NCI-H2196 treated with DMSO at 0.1 percent for 48 hours (cell line): Measurements from ENCODE around the gene WDR33.

ENCODE experiments used
- DNase-seq: peaks from one replicate; lab custom pipeline; 2025; ENCODE audit not compliant: unreplicated experiment; lab: John Stamatoyannopoulos, UW

The WDR33 gene

DNA sequence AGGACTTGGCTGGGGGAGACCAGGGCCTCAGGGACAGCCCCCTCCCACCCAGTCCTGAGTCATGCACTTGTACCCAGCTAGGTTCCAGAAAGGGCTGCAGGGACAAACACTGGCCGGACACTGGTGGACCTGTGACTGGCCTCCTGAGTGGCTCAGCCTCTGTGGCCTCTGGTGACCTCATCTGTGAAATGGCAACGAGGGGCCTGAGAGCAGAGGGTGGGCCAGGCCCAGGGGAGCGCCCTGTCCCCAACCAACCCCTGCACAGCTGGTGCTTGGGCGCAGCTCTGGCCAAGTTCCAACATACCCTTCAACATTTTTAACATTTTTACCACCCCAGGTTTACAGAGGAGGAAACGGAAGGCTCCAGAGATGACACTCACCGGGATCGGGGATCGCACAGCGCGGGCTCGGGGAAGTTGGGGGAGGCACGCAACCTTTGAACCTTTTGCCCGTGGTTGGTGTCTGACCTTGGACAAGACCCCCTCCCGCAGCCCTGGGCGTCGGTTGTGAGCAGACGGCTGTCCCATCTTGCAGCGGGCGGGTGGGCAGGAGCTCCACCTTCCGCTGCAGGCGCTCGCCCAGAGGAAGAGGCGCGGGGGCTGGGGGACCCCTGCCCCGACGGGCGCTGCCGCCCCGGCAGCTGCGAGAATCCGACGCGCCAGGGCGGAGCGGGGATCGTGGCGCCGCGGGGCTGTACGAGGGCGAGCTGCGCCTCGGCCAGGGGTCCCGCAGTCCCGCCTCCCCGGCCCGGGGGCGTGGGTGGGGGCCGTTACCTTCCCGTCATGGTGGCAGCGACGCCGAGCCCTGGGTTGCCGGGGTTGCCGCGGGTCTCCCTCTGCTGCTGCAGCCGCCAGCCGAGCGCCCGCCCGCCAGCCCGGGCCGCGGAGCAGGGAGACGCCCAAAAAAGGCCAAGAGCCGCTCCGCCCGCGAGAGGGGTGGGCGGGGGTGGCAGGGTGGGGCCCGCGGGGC is 136.4 kb downstream of the WDR33 start:
- DNase-seq: no peak

DNA sequence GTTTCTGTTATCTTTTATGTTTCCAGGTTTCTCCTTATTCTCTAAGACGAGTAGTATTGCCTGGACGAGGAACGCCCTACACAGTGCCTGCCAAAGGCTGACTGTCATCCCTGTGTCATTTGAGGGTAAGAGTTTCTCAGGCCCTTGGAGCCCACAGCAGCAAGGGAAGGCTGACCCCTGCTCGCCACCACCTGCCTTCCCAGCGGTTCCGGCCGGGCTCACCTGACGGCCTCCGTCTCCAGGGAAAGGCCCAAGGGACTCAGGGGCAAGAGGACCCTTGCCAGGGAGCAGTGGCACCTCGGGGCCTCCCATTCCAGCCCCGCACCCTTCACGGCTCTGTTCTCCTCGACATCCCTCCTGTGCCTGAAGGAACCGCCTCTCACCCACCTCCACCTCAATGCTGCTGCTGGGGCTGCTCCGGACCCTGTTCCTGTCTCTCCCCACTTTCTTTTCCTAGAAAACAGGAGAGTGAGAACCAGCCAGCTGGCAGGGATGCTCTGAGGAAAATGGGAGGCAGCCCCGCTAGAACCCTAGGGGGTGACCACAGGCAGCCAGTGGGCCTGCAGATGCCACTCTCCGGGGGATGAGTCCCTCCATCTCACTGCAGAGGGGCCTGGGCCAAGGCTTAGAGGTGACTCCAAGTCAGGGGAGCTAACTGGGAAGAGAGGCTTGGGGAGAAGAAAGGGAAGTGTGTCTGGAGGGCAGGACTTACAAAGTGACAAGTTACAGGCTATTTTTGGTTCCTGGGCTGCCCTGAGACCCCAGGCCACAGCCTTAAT is 137.5 kb downstream of the WDR33 start:
- no peak for DNase-seq

DNA sequence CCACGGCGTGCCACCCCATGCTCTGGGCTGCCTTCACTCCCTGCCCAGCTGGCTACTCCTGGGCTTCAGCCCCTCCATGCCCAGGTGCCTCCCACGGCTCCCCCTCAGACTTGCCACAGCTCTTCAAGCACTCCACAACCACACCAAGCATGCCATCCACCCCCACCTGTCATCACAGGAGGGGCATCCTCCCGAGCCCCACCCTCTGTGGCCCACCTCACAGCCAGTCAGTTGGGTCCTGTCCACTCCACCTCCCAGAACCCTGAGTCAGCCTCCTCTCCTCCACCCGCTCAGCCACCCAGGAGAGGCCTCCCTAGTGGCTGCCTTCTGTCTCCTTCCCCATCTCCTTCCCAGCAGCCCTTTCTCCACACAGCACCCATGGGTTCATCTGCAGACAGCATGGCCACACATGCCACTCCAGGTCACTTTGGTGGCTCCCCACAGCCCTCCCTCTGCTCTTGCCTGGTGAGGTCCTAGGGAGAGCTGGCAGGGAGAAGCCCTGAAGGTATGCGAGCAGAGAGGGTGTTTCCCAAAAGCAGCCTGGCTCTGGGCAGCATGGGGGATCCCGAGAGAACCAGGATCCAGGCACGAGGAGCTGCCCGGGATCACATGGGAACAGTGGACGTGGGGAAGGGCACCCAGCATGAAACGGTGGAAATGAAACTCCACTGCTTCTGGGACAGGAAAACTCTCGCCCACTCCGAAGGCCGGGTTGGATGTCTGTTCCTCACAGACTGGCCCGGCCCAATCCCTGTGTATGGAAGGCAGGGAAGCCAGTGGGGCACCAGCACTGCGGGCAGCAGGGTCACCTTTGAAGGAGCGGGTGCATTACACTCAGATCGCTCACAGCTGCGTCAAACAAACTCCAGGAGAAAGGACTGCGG is 138.4 kb downstream of the WDR33 start:
- no peak for DNase-seq

DNA sequence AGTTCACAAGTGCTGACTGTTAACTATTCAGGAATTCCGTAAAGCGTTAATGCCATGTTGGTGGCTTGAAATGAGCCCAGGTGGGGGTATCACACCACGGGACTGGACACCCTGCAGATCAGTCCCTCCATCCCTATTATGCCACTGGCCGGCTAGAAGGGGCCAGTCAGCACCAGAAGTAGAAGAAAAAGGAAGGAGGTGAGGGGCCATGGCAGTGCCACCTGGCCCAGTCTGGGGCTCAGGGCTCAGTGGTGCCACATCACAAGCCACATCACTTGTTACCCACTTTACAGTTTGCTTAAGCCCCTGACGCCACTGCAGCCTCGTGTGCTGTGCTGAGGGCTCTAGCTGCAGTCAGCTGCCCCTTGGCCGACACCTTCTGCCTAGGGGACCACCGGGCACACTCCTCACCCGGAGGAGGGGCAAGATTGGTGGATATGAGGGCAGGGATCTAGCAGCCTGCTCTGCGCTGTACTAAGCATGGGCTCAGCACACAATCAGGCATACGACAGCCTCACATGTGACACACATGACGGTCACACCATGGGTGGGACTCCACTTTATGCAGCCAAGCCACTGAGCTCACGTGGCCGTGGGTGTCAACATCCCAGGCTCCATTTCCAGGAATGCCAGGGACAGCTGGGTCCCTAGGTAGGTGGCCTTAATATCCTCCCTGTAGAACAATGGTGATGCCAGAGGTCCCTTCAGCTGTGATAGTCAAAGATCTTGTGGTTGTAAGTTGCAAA is 139.2 kb downstream of the WDR33 start:
- no peak for DNase-seq

DNA sequence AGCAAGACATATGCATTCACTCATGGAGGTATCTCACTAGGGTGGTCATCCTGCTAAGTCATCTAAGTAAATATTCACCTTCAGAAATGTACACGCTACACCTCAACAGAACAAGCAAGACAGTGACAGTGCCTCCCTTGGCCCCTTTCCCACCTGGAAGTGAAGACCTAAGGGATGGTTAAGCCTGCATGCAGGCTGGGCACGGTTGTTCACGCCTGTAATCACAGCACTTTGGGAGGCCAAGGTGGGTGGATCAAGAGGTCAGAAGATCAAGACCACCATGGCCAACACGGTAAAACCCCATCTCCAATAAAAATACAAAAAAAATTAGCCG is 140.0 kb downstream of the WDR33 start:
- no peak for DNase-seq

DNA sequence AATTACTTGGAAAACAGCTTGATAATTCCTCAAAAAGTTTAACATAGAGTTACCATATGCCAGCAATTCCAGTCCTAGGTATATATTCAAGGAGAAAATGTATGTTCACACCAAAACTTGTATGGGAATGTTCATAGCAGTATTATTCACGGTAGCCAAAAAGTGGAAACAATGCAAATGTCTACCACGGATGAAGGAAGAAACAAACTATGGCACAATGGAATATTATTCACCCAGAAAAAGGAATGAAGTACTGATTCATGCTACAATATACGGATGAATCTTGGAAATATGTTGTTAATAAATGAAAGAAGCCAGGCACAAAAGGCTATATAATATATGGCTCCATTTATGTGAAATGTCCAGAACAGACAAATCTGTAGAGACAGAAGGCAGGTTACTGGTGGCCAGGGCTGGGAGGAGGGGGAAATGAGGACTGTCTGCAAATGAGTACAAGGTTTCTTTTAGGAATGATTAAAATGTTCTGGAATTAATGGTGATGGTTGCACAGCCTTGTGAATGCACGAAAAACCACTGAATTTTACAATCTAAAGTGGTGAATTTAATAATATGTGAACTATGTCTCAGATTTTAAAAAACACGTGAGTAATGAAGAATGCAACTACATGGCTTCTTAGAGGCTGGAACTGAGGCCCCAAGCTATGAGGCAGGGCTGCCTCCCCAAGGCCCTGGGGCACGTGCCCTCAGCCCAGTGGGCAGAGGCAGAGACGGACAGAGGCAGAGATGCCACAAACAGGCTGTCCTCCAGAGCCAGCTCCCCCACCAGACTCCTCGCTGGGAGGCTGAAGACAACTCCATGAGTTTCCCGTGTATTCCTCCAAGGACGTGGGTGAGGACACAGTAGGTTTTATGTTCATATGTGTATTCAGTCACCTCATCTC is 140.7 kb downstream of the WDR33 start:
- DNase-seq: no peak

DNA sequence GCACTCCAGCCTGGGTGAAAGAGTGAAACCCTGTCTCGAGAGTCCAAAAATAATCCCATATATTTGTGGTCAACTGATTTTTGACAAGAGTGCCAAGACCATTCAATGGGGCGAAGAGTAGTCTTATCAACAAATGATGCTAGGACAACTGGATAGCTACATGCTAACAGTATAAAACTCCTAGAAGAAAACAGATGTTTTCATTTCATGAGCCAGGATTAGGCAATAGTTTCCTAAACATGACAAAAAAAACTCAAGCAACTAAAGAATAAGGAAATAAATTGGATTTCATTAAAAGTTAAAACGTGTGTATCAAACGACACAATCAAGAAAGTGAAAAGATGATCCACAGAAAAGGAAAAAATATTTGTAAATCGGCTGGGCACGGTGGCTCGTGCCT is 141.9 kb downstream of the WDR33 start:
- DNase-seq: no peak

DNA sequence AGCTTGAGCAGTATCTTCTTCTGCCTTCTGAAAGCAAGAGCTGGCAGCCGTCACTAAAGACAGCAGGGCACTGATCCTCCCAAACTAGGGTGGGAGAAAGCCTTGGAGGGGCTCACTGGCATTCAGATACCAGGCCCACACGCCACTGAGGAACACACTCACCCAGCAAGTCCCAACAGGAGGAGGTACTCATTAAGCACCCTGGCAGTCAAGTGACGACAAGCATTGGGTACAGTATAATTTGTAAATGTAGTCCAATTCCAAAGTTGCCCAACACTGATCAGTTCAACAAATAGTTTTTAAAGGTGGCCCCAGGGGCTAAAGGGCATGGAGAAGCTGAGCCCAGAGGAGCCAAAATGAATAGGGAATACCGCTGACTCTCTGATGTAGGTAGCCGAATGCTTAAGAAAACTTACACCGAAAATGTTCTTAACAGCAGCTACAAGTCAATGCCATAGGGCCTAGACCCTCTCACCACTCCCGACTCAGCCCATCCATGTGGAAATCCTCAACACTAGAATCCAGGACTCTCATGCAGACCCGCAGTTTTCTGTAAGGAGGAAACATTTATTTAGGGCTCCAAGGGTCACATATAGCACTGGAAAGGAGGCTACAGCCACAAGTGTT is 145.6 kb downstream of the WDR33 start:
- DNase-seq: no peak

DNA sequence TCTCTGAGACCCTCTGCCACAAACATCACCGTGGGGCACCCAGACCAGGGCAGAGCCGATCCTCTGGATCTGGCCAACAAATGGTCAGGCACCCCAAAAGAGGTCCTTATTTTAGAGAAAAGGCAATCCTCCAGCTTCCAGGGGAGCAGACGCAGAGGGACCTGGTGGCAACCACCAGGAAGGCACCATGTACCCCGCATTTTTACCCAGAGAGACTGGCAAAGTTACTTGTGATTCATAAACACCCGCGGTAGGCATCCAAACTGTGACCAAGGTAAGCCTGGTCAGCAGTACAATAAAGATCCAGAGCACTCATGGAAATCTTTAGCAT is 146.1 kb downstream of the WDR33 start:
- no peak for DNase-seq

DNA sequence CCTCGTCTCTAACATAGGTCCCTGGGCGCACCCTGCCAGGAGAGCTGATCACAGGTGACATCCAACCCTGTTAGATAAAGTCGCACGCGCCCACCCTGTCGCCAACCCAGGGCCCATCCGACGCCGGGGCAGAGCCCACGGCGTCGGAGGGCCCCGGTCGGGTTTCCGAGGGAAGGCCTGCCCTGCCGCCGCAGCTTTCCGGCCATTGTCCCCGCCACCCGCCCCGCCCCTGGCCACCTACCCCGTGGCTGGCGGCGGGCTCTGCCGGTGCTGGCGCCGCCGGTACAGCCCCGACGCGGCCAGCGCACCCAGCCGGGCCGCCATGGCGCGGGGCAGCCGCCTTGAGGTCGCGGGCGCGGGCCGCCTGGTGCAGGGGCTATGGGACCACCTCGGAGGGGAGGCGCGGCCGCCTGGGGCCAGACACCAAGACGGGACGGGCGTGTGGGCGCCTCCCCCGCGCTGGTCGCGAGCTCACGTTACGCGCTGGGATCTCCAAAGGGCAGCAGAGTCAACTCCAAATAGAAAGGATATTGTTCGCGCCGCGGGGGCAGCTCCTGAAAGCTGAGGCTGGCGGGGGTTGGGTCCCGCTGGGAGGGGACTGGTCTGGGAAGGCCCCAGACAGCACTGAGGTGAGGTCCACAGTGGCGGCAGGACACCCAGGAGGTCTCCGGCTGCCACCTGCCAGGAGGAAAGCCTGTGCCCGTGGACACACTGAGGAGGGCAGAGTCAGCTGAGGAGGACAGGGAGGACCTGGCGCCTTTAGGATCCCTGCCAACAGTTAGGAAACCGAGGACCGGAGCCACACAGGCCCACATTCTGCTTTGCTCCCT is 146.7 kb downstream of the WDR33 start:
- DNase-seq: no peak

DNA sequence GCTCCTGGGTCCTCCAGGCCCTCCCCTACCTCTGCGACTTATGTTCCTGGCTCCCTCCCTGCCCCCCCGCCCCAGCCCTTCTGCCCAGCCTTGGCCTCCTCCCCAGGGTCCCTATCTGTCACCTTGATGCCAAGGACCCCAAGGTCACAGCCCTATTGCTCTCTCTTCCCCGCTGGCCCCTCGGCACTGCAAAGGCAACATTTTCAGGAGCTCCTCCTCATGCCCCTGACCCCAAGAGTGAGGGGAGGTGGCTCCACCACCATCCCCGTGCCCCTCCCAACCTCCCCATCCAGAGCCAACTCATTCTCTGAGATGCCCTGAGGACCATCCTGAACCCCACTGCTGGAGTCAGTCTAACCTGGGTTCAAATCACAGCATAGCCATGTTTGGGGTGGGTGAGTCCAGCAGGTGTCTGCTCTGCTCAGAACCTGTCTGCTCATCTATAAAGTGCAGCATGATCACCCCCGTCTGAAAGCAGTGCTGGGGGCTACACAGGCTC is 147.4 kb downstream of the WDR33 start:
- DNase-seq: no peak

DNA sequence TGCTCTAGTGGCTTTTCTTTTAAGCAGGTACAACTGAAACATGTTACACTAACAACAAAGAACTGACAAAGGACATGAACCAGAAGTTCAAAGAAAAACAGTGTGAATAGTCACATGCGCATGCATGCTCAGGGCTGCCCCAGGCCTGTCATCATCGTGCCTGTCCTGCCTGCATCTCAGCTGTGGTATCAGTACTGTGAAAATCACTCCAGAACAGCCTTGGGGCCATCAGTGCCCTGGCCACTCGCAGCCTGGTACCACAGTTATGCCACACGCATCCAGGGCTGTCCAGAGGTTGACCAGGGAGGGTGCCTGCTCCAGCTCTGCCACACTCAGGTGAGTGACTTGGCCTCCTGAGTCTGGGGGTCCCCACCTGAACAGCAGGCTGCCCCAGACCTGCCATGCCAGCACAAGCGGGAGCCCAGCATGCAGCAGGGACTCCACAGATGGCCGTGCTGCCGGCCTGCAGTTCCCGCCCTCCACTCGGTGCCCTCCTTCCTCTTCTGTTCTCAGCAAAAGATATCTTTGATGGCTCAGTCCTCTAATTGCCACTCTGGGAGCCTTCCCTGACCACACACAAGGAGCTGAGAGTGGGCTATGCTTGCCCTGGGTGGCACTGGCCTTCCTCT is 147.9 kb downstream of the WDR33 start:
- DNase-seq: no peak

DNA sequence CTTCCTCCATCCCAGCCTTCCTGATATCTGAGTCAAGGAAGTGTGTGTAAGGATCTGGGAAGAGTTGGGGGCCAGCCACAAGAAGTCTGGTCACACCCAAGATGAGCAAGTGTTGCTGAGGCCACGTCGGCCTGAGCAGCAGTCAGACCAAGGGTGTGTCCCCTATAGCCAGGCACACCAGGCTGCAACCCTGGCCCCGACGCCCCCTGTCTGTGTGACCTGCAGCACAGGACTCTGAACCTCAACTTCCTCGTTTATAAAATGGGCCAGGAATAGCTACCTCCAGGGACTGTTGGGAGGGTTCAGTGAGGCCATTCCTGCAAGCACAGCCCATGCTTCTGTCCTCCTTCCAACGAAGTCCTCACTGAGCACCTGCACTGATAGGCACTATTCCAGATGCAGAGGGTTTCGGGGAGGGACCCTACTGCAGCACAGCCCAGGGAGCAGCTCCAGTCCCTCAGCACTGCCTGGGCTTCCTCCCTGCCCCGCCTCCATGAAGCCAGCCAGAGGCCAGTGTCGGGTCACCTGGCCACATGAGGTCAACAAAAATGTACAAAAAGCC is 148.9 kb downstream of the WDR33 start:
- no peak for DNase-seq

DNA sequence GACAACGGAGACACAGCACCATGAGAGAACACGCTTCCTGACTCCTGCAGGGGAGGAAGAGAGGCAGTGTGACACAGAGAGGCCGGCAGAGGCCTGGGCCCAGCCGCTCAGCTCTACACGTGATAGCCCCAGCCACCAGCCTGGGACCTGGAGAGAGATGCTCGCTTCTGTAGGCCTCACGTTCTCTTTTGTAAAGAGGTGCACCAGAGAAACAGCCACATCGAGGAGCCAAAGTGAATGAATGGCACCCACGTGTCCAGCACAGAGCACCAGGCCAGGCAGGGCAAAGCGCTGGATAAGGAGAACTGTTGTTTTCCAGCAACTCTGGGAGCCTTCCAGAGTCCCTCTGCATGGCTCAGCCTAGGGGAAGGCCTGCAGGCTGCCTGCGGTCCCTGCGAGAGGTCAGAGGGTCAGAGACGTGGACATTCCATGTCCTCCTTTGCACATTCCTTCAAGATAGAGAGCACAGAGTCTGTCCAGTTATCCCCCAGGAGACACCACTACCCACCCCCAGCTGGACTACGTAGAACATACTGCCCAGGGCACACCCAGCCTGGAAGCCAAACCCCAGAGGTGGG is 149.8 kb downstream of the WDR33 start:
- DNase-seq: no peak

DNA sequence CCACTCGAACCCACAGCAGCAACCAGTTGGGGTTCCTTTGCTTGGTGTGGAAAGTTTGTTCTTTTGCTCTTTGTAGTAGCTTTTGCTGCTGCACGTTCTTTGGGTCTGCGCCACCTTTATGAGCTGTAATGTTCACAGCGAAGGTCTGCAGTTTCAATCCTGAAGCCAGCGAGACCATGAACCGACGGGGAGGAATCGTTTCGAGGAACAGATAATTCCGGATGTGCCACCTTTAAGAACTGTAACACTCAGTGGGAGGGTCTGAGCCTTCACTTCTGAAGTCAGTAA is 150.7 kb downstream of the WDR33 start:
- DNase-seq: no peak

DNA sequence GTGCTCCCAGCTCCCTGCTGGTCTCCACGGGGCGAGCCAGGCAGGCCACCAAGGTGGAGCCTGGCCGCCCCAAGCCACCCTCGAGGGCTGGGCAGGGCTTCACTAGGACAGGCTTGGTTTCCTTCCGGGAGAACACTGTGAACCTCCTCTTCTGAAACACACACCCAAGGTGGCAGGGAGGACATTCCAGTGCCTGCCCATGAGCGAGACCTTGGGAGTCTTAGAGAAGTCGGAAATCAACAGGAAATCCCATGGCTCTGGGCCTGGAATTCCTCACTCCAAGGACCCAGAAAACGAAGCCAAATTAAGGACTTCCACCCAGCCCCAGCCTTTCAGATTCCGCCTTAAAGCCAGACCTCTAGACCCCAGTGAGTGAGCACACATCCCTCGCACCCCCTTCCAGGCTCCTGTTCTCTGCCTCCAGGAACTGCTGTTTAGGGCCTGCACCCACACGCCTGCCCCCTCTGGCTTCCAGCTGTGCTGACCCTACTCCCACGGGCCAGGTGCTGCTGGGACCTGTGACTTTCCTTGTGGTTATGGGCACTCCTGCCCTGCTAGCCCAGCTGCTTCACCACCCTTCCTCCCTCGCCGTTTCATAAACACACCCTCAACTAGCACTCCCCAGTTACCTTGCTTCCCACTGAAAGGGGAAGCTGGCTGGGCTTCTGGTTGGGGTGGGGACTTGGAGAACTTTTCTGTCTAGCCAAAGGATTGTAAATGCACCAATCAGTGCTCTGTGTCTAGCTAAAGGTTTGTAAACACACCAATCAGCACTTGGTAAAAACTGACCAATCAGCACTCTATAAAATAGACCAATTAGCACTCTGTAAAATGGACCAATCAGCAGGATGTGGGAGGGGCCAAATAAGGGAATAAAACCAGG is 151.3 kb downstream of the WDR33 start:
- no peak for DNase-seq
